ENCODE results near the gene SFRP2.

DNA sequence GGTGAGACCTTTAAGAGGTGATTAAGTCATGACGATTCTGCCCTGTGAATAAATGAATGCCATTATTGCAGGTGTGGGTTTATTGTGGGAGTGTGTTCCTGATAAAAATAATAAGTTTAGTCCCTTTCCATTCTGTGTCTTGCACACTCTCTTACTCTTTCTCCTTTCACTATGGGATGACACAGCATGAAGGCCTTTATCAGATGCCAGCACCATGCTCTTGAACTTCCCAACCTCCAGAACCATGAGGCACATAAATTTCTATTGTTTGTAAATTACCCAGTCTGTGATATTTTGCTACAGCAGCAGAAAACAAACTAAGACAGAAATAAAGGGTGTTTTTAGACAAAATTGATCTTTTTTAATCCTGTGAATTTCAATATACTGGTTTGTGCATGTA is 10.5 kb downstream of the SFRP2 start:
- TF ChIP-seq GATA3 (IDR thresholded peaks at IDR 0.05; ENCODE audit: low read depth, low read length) (no peak), GATA2 (IDR thresholded peaks at IDR 0.05; ENCODE audit: low read depth, low read length) (no peak)

Measured in SH-SY5Y (cell line).